ENCODE results near the gene ZNF354C.

- TF ChIP-seq CTCF (IDR thresholded peaks at IDR 0.05; ENCODE audit: low read depth, low read length) (no peak), POLR2A (IDR thresholded peaks at IDR 0.05; ENCODE audit: extremely low read depth, insufficient read length) (no peak), MAX (IDR thresholded peaks at IDR 0.05; ENCODE audit: low read depth, low read length) (no peak)
These were observed 62.4 kb downstream of the ZNF354C start for GRCh38 chr5:179122411-179123108.

Data from NB4 (cell line).